HUDEP-2 (cell line): ENCODE data around the gene PHLPP1.
"Not testable (repeated sequence)": the region's sequence is repeated elsewhere in the genome, so short reads cannot be mapped to it uniquely, and the experiment has no call there.

Source experiments
- DNase-seq, 76 experiments: peaks; one replicate each; lab custom pipeline; 2025; ENCODE audit not compliant: unreplicated experiment in 76 of 76; lab: John Stamatoyannopoulos, UW

PHLPP1 gene

DNA sequence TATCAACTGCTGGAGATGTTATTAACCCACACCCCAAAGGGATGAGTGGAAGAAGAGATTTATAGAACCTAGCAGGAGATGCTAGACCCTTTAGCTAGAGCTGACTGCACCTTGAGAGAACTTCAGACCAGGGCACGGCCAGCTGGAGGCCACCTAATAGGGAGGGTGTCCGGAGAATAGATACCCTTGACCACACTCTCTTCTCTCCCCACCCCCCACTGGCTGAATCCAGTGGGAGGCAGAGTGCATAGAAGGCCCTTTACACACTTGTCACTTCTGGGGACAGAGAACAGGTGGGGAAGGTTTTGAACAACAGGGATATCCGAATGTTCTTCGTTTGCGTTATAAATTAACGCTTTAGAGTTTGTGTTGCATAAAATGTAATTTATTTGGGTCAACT lies 84.6 kb downstream of the PHLPP1 start:
- DNase-seq: no peak

DNA sequence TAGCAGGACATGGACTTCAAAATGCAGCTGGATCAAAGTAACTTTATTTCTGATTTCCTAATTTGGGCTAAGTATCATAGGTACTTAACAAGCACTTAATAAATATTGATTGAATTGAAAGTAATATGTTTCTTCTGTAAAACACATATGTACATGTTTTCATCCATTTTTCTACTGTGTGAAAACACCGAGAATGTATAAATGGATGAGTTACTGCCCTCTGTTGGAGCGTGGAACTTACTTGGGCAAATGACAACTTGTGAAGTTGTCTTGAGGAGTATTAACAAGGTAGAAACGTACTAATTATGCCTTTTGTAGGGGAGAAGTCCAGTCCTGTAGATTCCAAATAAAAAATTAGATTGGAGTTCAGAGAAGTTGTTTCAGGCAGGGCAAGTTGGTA lies 87.2 kb downstream of the PHLPP1 start:
- no peak for DNase-seq

DNA sequence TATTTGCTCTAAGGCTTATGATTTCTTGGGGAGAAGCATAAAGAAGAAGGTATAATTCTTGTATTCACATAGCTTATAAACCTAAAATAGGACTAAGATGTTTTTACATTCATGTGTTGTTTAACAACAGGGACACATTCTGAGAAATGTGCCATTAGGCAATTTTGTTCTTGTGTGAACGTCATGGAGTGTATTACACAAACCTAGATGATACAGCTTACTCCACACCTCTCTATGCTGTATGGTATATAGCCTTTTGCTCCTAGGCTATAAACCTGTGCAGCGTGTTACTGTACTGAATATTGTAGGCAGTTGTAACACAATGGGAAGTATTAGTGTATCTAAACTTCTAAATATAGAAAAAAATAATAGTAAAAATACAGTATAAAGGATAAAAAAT lies 92.1 kb downstream of the PHLPP1 start:
- no peak for DNase-seq

DNA sequence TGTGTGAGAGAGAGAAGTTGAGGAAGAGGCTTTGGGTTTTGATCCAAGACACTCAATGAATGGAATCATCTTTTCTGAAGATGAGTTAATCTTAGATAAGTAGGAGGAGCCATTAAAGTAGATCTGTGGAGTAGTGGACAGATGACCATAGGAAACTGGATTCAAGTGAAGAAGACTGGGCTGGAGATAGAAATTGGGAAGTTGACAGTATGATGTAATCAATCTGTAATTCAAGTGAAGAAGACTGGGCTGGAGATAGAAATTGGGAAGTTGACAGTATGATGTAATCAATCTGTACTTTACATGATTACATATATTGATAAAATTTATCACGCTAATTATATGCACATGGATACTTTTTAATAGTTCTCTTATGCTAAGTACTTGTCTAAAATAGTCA lies 92.8 kb downstream of the PHLPP1 start:
- no peak for DNase-seq

DNA sequence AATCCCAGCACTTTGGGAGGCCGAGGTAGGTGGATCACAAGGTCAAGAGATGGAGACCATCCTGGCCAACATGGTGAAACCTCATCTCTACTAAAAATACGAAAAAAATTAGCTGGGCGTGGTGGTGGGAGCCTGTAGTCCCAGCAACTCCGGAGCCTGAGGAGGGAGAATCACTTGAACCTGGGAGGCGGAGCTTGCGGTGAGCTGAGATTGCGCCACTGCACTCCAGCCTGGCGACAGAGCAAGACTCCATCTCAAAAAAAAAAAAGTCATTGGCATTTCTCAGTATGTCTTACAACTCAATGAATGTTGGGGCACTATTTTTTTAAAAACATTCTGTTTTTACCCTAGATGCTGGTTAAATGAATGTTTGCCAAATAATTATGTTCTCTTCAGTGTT lies 94.1 kb downstream of the PHLPP1 start:
- not testable (repeated sequence) for DNase-seq

DNA sequence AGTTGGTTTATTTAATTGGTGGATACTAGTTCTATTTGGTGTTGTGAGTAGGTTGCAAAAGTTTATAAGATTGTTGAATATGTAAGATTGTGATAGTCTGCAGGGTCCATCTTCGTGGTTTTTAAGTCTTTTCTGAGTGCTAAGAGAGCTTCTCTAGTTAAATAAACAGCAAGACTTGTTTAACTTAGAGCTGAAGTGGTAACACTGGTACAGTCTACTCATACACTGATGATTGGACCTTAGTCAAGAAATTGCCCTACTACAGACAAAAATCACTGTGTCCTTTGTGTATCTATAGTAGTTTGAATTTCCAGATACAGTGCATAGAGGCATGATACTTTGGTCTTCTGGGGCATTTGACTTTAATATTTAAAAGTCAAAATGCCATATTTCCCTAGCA lies 94.6 kb downstream of the PHLPP1 start:
- DNase-seq: no peak

DNA sequence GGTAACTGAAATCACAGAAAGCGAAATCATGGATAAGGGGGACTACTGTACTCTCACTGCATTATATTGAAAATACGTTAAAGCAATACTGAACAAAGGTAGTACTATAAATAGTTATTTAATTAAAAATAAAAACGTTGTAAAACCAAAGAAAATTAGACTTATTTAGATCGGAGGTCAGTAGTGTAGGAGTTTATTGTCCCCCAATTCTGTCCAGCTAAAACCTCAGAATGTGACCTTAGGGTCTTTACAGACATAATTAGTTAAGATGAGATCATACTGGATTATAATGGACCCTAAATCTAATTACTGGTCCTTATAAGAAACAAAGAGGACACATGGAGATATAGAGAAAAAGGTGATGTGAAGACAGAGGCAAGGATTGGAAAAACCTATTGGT lies 95.3 kb downstream of the PHLPP1 start:
- DNase-seq: no peak

DNA sequence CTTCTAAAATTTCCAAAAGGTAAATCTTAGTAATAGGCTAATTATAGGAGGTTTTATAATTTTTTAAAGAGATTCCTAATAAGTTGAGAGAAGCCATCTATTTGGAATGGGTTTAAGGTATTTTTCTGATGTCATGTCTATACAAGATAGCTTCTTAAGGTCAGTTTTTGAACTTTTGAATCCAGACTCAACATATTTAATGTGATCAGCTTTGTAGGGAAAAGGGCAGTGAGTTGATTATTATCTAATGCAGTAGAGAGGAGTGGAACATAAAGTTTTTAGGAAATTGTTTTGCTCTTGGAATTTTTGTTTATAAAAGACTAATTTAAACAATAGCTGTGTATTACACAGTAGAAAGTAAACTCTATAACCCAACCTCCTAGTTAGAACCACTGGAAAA lies 96.3 kb downstream of the PHLPP1 start:
- no peak for DNase-seq

DNA sequence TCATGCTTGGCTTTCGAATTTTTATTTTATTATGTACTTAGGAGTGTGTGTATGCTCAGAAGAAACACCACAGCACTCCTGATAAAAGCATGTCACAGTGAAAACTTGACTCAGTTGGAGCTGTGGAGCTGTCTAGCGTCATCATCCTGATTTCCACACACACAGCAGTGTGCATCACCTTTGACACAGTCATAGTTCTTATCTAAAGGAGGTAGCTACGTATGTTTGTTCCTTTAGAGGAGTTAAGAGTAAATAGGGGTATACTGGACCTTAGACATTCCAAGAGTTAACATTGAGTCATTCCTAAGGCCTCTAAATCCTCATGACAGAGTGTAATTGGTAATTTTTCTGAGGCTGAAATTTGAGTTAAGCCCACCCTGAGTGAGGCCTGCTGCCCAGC lies 96.9 kb downstream of the PHLPP1 start:
- DNase-seq: no peak

DNA sequence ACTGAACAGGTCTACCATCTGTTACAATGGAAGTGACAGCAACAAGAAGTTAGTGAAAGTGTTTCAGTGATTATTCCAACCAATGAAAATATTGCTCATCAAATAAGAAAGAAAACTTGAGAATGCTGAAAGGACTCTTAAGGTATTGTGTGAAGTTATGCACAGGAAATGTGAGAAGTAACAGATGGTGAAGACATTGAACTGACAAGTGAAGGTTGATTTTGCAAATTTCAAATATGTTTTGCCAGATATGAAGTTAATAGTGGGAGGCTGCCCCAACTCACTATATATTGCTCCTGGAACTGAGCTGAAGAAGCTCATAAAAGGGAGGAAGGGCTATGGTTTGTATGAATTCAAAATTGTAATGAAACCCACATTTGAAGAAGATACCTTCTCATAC lies 97.5 kb downstream of the PHLPP1 start:
- no peak for DNase-seq

DNA sequence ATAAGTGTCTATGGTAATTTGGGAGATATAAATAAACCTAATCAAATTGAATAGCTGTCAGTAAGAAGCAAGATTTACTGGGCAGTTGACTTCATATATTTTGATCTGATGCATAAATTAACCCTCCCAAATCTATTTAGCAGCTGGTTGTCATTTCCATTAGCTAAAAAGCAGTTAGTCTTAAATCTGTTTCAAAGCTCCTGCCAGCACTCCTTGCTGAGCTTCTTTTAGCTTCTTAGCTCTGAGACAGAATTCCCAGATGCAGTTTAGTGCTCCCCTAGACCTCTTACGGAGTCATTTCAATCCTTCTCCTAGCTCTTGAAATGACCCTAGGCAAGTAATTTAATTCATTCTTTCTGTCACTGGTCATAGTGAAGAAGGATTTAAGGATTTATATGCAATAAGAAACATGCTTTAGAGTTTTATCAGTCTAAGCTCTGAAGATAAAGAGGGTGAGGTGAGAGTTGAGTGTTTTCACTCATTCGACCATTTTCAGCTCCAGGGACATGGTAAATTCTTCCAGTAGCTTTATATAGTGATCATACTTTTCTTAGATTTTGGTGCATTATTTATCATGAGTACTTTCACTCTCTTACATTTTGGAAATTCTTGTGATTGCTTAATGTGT lies 98.9 kb downstream of the PHLPP1 start:
- DNase-seq: no peak

DNA sequence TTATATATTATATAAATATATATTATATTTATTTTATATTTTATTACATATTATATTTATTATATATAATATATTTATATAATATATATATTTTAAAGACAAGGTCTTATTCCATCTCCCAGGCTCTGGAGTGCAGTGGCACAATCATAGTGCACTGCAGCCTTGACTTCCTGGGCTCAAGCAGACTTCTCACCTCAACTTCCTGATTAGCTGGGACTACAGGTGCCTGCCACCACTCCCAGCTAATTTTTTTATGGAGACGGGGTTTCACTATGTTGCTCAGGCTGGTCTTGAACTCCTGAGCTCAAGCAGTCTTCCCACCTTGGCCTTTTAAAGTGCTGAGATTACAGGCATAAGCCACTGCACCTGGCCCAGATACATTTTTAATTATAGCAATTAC lies 110.0 kb downstream of the PHLPP1 start:
- DNase-seq: no peak

DNA sequence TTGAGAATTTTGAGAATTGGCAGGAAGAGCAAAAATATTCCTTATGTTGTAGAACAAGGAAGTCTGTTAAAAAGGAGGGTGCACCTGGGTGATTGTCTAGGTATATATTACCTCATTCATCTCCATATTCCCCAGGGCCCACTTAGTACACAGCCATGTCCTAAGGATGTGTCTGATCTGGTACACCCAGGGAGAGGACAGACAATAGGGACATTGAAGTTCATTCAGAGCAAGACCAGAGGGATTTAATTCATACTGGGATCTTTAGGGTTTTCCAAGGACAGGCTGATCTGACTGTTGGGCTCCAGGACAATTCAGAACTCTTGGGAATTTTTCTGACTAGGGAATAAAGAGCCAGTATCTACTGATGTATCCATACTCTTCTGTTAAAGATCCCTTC lies 112.1 kb downstream of the PHLPP1 start:
- no peak for DNase-seq

DNA sequence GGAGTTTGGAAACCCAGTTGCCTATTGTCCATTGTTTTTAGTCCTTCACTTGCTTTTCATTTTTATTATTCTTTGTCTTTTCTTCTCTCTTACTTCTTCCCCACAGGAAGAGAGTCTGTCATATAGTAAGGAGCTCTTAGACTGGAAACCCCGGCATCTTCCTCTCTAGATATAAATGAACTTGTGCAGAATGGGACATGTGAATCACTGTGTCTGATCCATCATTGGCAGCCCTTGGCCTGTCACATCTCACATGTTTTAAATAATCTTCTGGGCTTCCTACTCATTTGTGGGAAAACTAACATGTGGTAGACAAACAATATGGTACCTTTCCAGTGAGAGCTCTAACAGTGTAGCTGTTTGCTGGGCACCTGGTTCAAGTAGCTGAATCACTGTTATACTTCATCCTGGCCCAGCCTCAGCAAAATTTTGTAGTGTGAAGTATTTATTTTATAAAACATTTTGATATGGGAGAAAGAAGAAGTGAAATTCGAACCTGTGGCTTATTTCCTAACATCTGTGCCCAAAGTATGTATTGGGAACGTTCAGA lies 112.8 kb downstream of the PHLPP1 start:
- DNase-seq: no peak

DNA sequence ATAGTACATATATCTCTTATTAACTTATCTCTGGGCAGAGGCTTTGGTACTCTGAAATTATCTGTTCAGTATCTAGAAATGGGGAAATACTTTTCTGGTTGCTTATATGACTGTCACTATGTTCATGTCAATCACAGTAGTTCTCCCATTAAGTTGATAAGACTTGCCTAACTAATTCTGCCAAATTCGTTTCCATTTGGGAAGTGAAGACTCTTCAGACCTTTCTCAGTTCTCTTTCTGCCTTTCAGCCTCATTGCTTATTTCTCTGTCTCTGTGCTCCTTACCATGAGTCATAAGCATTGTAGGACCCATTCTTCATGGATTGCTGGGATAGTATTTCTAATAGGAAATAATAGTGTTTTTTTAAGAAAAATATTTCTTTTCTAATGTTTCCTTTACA lies 113.5 kb downstream of the PHLPP1 start:
- DNase-seq: no peak

DNA sequence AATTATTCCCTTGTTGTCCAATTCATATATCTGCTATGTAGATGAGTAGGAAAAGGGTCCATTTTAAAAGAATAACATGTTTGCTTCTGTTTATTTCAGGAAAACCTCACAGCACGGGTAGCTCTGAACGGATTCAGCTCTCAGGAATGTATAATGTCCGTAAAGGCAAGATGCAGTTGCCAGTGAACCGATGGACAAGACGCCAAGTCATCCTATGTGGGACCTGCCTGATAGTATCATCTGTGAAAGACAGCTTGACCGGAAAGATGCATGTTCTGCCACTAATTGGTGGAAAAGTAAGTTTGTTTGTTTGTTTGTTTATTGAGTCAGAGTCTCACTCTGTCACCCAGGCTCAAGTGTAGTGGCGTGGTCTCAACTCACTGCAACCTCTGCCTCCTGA lies 114.6 kb downstream of the PHLPP1 start:
- DNase-seq: no peak

DNA sequence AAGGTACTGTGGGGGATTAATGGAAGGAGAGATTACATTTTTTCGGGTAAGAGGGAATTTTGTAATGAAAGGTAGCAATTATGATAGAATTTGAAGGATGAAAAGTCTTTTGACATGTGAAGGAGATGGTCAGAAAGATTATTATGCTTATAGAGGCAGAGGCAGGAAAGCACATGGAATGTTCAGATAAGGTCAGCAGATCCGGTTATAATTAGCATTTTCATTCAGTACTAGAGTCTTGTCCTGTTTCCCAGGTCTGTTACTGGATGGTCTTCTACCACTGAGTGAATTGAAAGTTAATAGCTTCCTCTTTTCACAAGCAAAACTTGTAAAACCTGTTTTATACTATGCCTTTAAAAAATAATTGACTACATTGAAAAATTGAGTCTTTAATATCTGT lies 116.9 kb downstream of the PHLPP1 start:
- no peak for DNase-seq

DNA sequence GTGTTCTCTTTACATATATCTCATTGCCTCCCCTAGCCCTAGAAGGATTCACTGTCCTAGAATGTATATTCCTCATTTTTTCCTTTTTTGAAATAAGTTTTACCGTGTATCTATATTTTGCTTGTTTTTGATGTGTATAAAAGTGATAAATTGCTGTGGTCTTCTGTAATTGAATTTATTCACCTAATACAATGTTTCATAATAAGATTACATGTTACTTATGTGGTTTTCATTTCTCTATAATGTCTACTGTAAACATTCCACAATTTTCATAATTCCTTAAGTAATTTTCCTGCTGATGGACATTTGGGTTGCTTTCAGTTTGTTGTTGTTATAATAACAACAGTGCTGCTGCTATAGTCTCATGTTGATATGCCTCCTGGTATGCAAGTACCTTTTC lies 118.2 kb downstream of the PHLPP1 start:
- DNase-seq: no peak

DNA sequence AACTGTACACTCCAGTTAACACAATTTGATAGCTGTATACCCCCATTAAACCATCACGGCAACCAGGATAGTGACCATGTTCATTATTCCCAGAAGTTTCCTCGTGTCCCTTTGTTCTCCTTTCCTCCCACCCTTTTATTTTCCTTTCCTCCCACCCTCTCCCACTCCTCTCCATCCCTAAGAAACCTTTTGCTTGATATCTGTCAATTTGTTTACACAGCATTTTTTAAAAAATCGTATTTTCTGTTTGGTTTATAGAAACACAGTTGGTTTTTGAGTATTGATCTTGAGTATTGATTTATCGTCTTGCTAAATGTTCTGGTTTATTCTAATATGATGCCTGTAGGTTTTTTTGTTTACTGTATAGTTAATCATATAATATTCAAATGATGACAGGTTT lies 119.4 kb downstream of the PHLPP1 start:
- no peak for DNase-seq

DNA sequence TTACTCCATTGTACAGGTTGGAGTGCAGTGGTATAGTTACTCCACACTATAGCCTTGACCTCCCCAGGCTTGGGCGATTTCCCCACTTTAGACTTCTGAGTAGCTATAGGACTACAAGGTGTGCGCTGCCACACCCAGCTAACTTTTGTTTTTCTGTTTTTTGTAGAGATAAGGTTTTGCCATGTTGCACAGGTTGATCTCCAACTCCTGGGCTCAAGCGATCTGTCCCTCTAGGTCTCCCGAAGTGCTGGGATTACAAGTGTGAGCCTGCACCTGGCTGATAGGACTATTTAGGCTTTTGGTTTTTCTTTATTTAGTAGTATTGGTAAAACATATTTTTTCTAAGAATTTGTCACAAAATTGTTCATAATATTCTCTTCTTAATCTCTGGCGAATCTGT lies 121.7 kb downstream of the PHLPP1 start:
- DNase-seq: no peak

DNA sequence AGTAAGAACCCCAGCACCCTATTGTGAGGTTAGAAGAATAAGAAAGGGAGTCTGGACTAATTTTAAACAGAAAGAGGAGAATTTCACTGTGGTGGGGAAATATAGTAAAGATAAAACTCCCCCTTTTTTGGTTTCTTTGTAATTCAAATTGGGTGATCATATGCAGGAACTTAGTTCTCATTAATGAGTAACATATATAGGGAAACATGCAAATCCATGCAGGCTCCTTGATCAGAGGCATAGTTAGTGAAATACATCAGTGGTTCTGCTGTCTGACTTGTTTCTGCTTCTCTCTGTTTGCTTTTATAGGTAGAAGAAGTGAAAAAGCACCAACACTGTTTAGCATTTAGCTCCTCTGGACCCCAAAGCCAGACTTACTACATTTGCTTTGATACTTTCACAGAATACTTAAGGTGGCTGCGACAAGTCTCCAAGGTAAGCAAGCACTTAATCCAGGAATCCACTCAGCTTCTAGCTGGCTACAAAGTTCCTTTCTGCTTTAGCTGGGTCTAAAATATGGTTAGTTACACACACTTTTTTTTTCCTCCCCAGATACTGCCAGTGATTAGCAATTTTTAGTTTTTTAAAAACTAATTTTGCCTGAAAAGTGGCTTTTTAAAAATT lies 123.2 kb downstream of the PHLPP1 start:
- DNase-seq: no peak

DNA sequence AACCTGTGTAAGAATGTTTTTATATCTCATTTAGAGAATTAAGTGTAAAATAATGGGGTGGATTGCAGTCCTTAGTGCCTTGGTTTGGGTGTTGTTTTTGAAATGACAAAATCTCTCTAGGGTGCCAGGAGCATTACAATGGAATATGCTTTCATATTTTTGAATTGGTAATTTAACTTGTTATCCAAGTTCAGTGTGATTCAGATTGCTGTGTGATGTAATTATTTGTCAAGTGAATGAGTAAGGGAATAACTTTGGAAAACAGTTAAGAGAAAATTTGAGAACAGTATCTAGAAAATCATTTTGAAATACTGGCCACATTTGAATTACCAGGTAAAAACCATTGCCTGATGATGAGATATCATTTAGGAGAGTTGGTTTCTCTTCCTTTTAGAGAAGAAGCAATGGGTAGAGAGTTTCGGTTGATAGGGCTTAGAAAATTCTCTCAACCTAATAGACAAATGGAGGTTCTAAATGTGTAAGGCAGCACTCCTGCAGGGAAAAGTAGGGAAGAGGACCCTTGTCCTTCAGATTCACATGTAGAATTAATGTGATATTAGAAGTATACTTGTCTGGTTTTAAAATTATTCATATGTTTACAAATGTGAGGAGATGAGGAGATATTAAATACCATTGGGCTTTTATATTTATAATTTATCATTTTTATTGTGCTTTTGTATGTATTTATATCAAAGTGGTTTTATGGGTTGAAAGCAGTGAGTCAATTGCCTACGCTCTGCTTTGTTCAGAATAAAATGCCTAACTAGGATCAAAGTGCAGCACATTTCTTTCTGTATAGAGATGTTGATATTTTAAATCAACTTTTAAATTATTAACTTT lies 124.8 kb downstream of the PHLPP1 start:
- no peak for DNase-seq
